ENCODE results near the gene RAB23.
A peak's percentile ranks its signal among the peaks of the same experiment; 100 is the strongest.

GRCh38 chr6:57182017-57182432 is 40.1 kb downstream of the RAB23 start:
- TF ChIP-seq, protein P1, sequence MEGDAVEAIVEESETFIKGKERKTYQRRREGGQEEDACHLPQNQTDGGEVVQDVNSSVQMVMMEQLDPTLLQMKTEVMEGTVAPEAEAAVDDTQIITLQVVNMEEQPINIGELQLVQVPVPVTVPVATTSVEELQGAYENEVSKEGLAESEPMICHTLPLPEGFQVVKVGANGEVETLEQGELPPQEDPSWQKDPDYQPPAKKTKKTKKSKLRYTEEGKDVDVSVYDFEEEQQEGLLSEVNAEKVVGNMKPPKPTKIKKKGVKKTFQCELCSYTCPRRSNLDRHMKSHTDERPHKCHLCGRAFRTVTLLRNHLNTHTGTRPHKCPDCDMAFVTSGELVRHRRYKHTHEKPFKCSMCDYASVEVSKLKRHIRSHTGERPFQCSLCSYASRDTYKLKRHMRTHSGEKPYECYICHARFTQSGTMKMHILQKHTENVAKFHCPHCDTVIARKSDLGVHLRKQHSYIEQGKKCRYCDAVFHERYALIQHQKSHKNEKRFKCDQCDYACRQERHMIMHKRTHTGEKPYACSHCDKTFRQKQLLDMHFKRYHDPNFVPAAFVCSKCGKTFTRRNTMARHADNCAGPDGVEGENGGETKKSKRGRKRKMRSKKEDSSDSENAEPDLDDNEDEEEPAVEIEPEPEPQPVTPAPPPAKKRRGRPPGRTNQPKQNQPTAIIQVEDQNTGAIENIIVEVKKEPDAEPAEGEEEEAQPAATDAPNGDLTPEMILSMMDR (IDR thresholded peaks at IDR 0.05) = no peak
- TF ChIP-seq POLR2A (IDR thresholded peaks at IDR 0.05; ENCODE audit: low read depth) (no peak), EP300 (IDR thresholded peaks at IDR 0.05) (no peak), POLR2AphosphoS5 (IDR thresholded peaks at IDR 0.05) (peak; percentile 29 to 47)
